Ramos (cell line): ENCODE data around the gene LIMK2.
"Not testable (repeated sequence)": the region's sequence is repeated elsewhere in the genome, so short reads cannot be mapped to it uniquely, and the experiment has no call there.

Source experiments
- in situ Hi-C: fragments of 300-500 bp; cut with MboI; formaldehyde crosslinking; loops from one replicate; pipeline ENCODE4 v1.14.3; 2022; ENCODE audit warnings: low sequenced_read_pairs; ENCODE audit not compliant: unreplicated experiment

The LIMK2 gene

DNA sequence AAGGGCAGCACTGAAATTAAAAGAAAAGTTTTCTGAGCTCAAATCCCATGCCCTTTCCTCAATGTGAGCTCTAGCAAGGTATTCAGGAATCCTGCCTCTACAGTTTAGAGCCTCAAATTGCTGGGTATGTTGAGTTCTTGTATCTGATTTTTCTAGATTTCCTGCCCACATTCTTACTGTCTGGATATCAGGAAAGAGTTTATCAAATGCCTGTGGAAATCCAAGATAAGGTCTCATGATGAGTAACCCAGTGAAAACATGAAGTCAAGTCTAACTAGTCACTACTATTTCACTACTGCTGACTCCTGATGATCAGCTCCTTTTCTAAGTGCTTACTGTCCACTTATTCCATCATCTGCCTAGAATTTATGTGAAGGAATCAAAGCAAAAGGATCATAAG, 29.8 kb downstream of the LIMK2 start:
- in situ Hi-C loops = no loop called here

DNA sequence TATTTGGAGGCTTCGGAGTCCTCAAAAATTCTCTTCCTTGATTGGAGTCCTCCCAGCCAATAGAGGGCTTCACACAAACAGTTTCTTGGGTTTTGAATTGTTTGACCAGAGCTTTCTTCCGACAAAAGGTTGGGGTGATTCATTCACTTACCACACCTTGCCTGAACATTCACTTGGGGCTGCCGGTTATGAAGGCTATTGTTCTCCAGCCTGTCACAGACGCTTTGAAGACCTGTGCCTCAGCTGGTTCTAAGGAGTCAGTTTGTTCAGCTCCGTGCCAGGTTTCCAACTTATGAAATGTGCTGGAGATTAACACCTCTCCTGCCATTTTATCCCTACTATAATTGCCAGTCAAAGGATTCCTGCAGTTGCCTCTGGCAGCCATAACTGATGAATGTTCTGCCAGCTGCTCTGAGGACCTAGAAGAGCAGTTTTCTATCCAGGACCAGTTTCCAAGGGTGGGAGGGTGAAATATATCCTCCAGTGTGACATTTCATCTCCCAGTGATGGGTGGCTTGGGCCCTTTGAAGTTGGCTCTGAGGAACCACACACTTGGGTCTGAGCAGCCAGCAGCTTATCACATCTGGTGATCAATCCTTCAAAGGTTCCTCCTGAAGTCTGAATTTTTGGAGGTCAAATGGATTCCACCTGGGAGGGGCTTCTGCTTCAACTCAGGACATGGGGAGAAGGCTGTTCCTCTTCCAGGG, 31.4 kb downstream of the LIMK2 start:
- in situ Hi-C loops = no loop called here

DNA sequence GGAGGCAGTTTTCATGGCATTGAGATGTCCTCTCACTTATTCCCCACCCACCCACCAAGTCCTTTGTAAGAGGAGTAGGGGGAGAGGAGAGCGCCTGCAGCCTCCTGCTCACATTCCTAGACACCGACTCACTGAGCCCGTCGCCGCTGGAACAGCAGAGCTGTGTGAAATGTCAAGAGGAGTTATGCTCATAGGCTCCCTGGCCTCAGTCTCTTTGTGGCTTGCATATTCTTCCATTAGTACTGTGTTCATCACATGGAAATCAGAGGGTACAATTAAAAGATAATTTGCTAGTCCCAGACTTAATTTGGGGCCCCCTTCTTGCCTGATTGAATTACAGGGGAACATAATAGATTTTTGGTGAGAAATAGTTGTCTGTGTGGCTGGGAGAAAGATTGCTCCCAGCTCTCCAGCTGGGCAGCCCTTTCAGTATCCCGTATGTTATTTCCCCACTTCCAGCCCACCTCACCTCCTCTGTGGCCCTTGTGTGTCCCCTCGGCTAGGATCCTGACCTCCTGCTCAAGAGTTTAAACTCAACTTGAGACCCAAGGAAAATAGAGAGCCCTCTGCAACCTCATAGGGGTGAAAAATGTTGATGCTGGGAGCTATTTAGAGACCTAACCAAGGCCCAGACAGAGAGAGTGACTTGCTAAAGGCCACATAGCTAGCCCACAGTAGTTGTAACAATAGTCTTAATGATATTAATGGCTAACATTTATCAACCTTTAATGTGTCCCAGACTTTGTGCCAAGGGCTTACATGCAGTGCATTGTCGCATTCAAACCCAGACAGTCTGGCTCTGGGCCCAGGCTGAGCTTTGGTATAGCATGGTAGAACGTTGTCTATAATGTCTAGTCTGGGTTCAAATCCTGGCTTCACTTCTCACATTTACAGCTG, 32.2 kb downstream of the LIMK2 start:
- in situ Hi-C loops = no loop called here

DNA sequence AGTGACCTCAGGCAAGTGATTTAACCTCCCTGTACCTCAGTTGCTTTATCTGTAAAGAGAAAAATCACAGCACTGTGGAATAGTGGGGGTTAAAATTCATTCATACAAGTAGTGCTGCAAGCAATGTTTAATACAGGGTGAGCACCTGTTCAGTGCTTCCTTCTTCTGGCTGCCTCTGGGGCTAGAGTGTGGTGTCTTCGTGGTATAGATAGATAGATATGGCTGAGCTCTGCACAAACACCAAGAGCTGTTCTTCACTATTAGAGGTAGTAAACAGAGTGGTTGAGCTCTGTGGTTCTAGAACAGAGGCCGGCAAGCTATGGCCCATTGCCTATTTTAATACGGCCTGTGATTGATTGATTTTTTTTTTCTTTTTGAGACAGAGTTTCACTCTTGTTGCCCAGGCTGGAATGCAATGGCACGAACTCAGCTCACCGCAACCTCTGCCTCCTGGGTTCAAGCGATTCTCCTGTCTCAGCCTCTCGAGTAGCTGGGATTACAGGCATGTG, 32.9 kb downstream of the LIMK2 start:
- in situ Hi-C loops = no loop called here

DNA sequence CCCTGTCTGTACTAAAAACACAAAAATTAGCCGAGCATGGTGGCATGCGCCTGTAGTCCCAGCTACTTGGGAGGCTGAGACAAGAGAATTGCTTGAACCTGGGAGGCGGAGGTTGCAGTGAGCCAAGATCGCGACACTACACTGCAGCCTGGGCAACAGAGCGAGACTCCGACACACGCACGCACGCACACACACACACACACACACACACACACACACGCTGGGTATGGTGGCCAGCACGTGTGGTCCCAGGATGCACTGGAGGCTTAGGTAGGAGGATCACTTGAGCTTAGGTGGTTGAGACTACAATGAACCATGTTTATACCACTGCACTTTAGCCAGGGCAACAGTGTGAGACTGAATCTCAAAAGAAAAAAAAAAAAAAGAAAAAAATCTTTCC, 33.9 kb downstream of the LIMK2 start:
- in situ Hi-C loops = not testable (repeated sequence)

DNA sequence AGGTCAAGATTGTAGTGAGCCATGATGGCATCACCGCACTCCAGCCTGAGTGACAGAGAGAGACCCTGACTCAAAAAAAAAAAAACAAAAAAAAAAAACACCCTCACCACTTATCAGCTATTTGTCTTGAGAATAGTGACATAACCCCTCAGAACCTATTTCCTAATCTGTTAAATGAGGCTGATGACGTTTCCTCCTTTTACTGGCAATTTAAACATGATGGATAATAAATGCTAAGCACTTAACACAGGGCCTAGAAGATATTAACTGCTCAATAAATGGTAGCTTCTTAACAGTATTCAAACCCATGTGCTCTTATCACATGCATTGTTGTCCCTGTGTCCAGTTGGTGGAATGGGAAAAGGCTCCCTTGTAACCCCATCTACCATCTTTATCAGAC, 34.6 kb downstream of the LIMK2 start:
- in situ Hi-C loops = no loop called here

DNA sequence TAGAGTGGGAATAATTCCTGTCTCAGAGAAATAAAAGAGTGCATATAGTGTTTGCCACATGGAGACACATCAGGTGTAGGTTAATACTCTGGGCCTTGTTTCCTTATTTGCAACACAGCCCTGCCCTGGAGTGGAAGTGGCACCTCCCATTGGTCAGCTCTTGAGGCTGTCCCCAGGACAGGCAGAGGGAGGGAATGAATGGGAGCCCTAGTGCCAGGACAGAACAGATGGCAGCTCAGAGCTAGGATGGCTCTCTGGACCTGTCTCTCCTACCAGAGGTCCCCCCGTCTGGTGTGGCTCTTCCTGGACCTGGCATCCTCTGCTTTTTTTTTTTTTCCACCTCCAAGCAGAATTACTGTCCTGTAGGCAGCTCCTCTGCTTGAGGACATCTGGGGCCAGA, 35.6 kb downstream of the LIMK2 start:
- in situ Hi-C loops = no loop called here

DNA sequence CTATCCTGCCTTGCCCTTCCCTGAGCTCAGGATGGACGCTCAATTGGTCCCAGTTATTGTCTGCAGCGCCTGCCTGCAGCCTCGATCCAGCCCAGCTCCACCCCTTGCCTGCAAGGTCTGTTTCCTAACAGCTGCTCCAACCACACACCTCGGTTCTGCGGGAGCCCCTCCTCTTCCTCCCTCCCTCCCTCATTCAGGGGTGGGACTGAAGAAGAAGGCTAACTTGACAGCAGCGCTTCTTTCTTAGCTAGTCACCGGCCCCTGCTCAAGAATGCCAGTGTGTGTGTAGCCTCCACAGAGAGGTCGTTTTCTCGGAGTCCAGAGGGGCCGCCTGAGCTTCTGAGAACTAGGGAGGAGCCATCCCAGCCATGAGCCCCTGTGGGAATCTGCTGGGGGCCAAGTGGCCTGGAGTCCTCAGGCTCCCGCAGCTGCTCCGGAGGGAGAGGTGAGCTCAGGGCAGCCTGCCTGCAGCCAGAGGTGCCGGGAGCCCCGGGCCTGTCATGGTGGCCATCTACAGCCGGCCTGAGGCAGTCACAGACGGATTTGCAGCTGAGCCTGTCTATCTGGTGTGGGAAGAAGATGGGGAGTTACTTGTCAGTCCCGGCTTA, 36.1 kb downstream of the LIMK2 start:
- in situ Hi-C loops = no loop called here

DNA sequence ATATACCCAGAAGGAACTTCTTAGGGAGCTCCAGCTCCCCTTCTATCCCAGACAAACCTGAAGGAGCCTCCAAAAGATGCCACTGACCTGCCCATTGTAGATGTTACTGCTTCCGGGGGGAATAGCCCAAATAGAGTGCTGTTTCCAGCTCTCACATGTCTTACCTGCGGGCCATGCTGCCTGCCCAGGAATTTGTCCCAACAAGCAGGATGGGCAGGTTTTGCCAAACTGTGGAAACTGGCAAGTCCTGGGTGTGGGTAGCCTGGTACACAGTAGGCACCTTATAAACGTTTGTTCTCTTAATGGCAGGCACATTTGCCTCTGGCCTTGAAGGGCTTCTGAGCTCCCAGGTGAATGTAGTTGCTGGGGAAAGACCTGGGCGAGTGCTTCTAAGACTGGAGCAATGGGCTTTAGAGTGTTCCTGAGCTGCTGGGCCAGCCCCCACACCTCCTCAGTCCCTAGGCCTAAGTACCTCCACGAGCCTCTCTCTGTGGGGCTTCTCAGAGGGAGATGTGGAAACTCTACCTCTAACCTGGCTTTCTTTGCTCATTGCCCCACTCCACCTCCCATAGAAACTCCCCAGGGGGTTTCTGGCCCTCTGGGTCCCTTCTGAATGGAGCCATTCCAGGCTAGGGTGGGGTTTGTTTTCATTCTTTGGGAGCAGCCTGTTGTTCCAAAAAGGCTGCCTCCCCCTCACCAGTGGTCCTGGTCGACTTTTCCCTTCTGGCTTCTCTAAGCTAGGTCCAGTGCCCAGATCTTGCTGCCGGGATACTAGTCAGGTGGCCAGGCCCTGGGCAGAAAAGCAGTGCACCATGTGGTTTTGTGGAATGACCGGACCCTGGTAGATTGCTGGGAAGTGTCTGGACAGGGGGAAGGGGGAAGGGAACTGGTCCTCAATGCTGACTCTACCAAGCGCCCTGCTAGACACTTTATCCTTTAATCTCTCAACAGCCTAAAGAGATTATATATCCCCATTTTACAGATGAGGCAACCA, 37.2 kb downstream of the LIMK2 start:
- in situ Hi-C loops = no loop called here

DNA sequence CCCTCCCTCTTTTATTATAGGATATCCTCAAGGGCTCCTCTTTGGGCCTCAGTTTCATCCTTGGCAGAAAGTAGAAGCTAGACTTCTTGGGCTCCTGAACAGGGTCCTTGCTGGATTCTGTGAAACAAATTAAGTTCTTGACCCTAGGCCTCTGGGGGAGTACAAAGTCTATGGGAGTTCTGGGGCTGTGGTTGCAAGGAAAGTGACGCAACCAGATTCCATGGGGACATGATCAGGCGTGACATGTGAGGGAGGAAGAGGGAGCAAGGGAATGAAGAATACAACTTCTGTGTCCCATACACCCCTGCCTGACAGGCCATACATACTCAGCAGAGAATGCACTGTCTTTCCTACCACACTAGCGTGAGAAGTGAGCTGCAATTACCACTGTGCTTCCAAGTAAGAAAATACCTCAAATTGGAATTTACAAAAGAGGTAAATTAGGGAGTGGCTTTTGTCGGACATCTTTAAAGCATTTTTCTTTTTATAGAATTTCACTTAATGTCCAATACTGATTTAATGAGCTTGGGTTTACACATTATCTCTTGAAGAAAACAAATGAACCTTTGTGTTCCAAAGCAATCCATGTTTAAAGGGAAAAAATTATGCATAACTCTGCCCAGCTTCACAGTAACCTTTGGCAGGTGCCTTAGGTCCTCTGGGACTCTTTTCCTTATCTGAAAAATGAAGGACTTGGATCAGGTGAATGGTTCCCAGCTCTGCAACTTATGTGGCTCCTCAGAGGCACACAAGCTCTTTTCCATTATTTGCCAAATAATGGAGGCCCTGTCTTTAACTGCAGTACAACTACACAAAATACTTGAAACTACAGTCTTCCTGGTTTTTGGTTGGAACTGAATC, 38.9 kb downstream of the LIMK2 start:
- in situ Hi-C loops = no loop called here

DNA sequence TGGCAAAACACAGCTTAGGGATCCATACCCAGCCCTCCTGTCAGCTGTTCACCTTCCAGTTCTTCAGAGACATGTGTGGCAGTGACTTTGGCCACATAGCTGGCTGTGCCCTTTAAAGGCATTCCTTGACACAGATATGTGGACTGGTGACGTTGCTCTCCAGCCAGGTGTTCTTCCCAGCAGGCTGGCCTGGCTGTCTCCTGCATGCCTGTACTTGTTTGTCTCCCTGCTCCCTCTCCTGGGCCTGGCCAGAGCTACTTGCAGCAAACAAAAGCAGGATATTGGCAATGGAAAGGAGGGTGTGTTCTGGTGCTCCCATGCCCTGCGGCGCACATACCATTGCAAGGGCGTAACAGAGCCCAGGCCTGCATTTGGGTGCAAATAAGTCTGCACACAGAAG, 41.9 kb downstream of the LIMK2 start:
- in situ Hi-C loops = no loop called here

DNA sequence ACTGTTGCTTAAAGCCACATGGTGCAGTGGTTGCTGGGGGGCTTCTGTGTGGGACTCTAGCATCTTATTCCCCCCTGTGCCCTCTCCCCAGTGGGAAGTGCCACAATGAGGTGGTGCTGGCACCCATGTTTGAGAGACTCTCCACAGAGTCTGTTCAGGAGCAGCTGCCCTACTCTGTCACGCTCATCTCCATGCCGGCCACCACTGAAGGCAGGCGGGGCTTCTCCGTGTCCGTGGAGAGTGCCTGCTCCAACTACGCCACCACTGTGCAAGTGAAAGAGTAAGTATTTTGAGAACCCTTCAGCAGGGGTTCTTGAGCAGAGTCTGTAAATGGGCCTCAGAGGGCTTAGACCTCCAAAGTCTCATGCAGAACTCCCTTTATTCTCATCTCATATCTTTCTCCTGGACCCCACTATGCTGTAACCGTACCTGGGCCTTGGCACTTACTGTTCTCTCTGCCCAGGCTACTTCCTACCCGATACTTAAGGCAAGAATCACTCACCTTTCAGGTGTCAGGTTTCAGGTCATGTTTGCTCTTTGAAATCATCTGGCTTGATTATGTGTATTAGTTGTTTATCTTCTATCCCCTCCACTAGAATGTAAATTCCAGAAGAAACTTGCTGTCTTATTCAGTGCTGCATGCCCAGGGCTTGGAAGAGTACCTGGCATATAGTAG, 47.8 kb downstream of the LIMK2 start:
- in situ Hi-C loops = no loop called here

DNA sequence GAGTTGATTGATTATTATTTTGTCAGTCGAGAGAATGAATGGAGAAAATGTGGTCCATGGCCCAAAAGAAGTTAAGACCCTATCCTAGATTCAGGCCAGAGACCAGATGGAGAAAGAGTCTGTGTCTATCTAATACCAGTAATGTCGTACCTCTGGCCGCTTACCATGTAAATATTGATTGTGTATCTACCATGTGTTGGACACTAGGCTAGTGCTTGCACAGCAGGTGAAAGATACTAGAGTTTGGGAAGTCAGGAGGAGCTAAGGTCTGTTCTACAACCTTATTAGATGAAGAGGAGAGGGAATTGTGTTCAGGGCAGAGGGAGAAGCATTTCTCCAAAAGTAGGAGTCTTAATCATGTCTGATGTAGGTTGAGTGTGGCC, 48.4 kb downstream of the LIMK2 start:
- in situ Hi-C loops = no loop called here

DNA sequence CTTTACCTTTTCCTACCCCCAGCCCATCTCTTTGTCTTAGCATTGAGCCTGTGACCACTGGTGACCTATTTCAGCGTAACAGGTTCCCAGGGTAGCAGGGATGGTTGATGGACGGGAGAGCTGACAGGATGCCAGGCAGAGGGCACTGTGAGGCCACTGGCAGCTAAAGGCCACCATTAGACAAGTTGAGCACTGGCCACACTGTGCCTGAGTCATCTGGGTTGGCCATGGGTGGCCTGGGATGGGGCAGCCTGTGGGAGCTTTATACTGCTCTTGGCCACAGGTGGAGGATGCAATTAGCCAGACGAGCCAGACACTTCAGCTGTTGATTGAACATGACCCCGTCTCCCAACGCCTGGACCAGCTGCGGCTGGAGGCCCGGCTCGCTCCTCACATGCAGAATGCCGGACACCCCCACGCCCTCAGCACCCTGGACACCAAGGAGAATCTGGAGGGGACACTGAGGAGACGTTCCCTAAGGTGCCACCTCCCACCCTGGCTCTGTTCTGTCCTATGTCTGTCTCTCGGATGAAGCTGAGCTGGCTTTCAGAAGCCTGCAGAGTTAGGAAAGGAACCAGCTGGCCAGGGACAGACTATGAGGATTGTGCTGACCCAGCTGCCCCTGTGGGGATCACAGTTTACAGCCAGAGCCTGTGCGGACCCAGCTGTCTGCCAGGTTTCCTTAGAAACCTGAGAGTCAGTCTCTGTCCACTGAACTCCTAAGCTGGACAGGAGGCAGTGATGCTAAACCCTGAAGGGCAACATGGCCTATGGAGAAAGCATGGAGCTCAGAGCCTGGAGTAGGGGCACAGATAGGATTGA, 50.4 kb downstream of the LIMK2 start:
- in situ Hi-C loops = no loop called here

DNA sequence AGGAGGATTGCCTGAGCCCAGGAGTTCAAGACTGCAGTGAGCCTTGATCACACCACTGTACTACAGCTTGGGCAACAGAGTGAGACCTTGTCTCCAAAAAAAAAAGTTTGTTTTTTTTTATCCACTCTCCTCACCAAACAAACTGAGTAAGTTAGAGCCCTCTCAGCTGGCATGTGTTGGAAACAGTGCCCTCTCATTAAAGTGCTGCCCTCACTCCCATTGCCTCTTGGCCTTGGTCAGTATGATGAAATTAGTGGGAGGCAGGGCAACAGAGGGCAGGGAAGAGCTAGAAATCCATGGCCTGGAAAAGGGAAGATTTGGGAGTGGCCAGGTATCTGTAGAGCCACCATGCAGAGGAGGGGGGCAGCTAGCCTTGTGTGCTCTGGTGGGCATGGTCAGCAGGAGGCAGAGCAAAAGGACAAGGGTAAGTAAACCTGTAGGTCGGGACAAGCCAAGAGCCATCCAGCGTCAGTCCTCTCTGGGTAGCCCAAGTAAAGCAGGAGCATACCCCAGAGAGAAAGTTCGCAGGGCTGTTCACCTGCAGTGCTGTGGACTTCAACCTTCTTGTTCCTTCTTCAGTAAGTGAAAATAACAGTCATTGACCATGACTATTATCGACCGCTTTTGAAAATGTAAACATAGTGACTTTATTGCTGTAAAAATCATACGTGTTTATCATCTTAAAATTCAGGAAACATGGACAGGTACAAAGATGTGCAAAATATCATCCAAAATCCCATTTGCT, 52.0 kb downstream of the LIMK2 start:
- in situ Hi-C loops = no loop called here

DNA sequence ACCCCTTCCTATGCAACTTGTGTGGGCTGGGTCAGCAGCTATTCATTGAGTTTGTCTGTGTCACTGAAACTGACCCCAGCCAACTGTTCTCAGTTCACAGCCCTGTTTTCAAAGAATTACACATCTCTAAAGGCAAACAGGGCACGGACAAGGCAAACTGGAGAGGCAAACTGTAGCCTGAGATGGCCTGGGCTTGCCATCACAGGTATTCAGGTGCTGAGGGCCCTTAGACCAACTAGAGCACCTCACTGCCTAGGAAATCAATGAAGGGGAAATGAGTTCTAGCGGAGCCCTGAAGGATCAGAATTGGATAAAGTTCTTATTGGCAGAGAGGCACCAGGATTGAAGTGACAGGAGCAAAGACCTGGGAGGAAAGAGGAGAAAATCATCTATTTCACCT, 56.2 kb downstream of the LIMK2 start:
- in situ Hi-C loops = no loop called here
